Measurements from ENCODE around the gene PKP1. TPM values are rescaled to one million over a fixed set of nuclear protein-coding genes. Genes with fewer than 3 reads are reported as not detected.

PKP1 gene
- total RNA-seq, 2 donors from 2014 or later, result 0.83 to 2.8 TPM

GRCh38 chr1:201298396-201299381, 15.4 kb downstream of the PKP1 start:
- no peak for DNase-seq (ENCODE audit: low spot score)

GRCh38 chr1:201299968-201300367, 16.7 kb downstream of the PKP1 start:
- intact Hi-C loops (cut with DNase I), result no loop called here
- no peak for DNase-seq (ENCODE audit: low spot score)

More at GRCh38 chr1:201298396-201299381, 15.4 kb downstream of the PKP1 start:
- intact Hi-C loops (cut with DNase I), result no loop called here

- no peak for DNase-seq (ENCODE audit: low spot score)
- intact Hi-C loops (cut with DNase I), result no loop called here
These were observed 17.3 kb downstream of the PKP1 start for GRCh38 chr1:201300641-201301040.

GRCh38 chr1:201302163-201303152, 19.2 kb downstream of the PKP1 start:
- intact Hi-C loops (cut with DNase I), result no loop called here
- DNase-seq (ENCODE audit: low spot score), result no peak

GRCh38 chr1:201304126-201304525, 20.8 kb downstream of the PKP1 start:
- intact Hi-C loops (cut with DNase I), result no loop called here
- DNase-seq (ENCODE audit: low spot score), result no peak

GRCh38 chr1:201305815-201306214, 22.5 kb downstream of the PKP1 start:
- no peak for DNase-seq (ENCODE audit: low spot score)
- intact Hi-C loops (cut with DNase I), result no loop called here

- DNase-seq (ENCODE audit: low spot score), result no peak
- intact Hi-C loops (cut with DNase I), result no loop called here
These were observed 23.9 kb downstream of the PKP1 start for GRCh38 chr1:201307231-201307630.

- intact Hi-C loops (cut with DNase I), result no loop called here
These were observed 24.6 kb downstream of the PKP1 start for GRCh38 chr1:201307760-201308499.

DNA sequence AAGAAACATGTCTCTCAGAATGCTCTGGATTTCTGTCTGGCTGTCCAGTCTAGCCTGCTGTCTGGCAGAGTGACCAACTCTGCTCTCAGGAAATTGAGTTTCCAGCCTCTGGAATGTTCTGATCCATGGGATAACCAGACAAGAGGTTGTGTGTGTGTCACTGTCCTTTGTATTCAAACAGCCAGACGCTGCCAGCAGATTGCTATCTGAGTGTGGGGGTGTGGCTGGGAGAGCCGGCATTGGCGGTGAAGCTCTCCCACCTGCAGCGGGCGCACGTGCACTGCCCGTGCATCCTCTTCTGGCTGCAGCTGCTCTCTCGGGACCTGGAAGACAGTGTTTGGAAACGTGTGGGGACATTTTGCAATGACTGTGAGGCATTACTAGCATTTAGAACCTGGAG, 26.1 kb downstream of the PKP1 start:
- intact Hi-C loops (cut with DNase I), result no loop called here
- no peak for DNase-seq (ENCODE audit: low spot score)

More at GRCh38 chr1:201307760-201308499, 24.6 kb downstream of the PKP1 start:
- DNase-seq (ENCODE audit: low spot score), result no peak

DNA sequence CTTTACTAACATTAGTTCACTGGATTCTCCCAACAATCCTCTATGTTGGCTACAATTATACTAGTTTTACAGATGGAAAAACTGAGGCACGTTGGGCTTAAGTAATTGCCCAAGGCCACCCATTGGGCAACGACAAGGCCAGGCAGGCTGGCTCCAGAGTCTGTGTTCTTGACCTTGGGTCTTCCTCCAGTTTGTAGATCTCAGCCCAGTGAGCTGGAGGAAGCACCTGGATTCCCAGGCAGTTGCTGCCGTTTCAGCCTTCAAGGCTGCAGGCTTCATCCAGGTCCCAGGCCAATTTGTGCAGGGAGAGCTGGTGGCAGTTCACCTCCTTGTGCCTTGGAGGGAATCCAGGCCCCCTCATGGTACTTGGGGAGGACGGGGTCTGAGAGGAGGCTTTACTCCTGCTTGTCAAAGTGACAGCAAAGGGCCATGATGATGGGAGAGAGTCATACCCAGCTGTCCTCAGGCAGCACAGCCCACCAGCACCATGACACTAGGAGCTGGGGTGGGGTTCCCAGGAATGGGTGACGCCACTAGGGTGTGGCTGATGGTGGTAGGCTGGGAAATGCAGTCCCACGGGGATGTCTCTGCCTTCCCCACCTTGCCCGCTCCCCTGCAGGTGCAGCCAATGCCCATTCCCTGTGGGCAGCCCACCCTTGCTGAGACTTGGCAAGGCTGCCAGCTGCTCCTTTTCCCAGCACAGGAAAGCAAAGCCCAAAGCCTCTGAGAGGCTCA, 27.1 kb downstream of the PKP1 start:
- no peak for DNase-seq (ENCODE audit: low spot score)
- intact Hi-C loops (cut with DNase I), result loop anchor here in 1 of 2 donors (2.0 kb wide), 1 partner anchor 36 kb away; no protein-coding TSS in a partner anchor

DNA sequence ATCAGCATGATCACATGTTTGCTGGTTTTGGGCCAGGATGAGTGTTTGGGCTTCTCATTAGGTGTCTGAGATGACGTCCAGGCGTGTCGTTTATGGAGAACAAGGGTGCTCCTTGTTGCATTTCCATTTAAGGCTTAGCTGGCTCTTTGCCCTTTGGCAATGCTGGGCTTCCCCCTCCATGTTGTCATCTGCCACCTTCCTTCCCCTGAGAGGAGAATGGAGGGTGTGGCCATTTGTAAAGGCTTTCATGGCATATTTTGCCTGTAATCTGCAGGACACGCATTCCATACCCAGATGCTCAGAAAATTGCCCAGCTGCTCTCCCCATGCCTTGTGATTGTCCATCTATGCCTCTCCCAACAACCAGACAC, 27.7 kb downstream of the PKP1 start:
- intact Hi-C loops (cut with DNase I), result loop anchor here in 1 of 2 donors (2.0 kb wide), 1 partner anchor 36 kb away; no protein-coding TSS in a partner anchor
- no peak for DNase-seq (ENCODE audit: low spot score)

GRCh38 chr1:201311356-201312011, 28.2 kb downstream of the PKP1 start:
- no peak for DNase-seq (ENCODE audit: low spot score)
- intact Hi-C loops (cut with DNase I), result loop anchor here in 1 of 2 donors (2.0 kb wide), 1 partner anchor 37 kb away; no protein-coding TSS in a partner anchor

DNA sequence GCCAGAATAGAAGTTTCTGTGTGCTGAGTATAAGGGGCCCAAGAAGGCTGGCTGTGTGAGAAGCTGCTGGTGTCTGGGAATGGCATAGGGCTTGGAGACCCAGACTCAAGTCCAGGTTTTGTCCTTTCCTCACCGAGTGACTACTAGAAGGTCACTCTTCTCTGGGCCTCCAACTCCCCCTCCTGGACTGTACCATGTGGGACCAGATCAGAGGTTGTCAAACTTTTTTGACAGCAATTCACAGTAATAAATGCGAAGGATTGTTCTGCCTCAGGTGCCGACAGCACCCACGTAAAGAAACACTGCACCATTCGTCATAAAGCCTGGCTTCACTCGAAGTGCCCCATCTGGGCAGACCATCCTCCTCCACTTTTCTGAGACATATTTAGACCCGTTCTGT, 29.0 kb downstream of the PKP1 start:
- intact Hi-C loops (cut with DNase I), result no loop called here
- no peak for DNase-seq (ENCODE audit: low spot score)

GRCh38 chr1:201313086-201313485, 29.8 kb downstream of the PKP1 start:
- intact Hi-C loops (cut with DNase I), result no loop called here
- no peak for DNase-seq (ENCODE audit: low spot score)

DNA sequence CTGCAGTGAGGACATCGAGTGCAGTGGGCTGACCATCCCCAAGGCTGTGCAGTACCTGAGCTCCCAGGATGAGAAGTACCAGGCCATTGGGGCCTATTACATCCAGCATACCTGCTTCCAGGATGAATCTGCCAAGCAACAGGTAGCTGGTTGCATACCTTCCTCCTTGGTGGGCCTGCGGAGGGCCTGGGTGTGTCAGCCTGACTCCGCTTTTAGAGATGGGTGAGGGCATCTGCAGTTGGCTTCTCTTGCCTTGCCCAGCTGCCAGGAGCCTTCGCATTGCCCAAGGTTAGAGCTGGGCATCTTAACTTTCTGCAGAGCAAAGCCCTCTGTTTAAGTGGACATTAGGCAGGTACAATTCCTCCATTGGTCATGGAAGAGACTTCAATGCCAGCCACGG, 33.2 kb downstream of the PKP1 start:
- intact Hi-C loops (cut with DNase I), result no loop called here
- peak; percentile 52 for DNase-seq (ENCODE audit: low spot score)

DNA sequence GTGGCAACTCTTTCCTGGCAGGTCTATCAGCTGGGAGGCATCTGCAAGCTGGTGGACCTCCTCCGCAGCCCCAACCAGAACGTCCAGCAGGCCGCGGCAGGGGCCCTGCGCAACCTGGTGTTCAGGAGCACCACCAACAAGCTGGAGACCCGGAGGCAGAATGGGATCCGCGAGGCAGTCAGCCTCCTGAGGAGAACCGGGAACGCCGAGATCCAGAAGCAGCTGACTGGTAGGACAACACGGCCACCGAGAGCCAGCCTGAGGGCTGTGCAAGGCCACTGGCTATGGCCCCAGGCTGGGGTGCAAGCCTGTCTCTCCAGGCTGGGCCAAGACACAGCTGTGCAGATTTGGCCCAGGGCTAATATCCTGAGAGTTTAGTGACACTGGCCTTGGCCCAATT, 34.2 kb downstream of the PKP1 start:
- DNase-seq (ENCODE audit: low spot score), result peak; percentile 51

GRCh38 chr1:201318504-201319340, 35.4 kb downstream of the PKP1 start:
- DNase-seq (ENCODE audit: low spot score), result peak; percentile 46
- intact Hi-C loops (cut with DNase I), result no loop called here

More for the DNA sequence above, 34.2 kb downstream of the PKP1 start:
- intact Hi-C loops (cut with DNase I), result no loop called here

All from posterior vena cava (tissue), 2 donors.